Erythroblast (primary cell): ENCODE measurements around the gene PABPC1L.
A peak's percentile ranks its signal among the peaks of the same experiment; 100 is the strongest.

ENCODE experiments used
- DNase-seq, 2 experiments: peaks; one replicate each; lab custom pipeline; 2025; lab: John Stamatoyannopoulos, UW
- GATA1 ChIP-seq: IDR thresholded peaks from 2 replicates; pipeline ENCODE4 v1.6.1; 2011; ENCODE audit warnings: low read depth, mild to moderate bottlenecking, control low read depth, low read length, moderate library complexity
- POLR2A ChIP-seq: IDR thresholded peaks from 2 replicates; pipeline ENCODE4 v1.6.1; 2011; ENCODE audit warnings: mild to moderate bottlenecking, low read length

Gene PABPC1L

DNA sequence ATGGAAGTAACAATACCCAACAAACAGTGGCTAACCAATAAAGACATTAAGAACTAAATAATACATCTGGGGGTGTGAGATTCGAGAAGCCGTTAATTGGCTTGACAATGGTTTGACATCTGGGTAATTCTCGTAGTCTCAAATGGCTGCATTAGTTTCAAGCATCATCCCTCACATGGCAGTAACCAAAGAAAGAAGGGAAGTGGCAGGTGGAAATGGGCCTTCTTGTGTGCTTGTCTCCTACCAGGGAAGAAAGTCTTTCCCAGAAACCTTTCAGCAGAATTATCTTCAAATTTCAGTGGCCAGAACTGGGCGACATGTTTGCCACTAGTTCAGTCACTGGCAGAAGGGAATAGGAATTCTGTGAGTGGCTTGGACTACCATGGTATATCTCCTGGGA, 66.8 kb downstream of the PABPC1L start:
- TF ChIP-seq POLR2A (no peak), GATA1 (no peak)
- no peak for DNase-seq

DNA sequence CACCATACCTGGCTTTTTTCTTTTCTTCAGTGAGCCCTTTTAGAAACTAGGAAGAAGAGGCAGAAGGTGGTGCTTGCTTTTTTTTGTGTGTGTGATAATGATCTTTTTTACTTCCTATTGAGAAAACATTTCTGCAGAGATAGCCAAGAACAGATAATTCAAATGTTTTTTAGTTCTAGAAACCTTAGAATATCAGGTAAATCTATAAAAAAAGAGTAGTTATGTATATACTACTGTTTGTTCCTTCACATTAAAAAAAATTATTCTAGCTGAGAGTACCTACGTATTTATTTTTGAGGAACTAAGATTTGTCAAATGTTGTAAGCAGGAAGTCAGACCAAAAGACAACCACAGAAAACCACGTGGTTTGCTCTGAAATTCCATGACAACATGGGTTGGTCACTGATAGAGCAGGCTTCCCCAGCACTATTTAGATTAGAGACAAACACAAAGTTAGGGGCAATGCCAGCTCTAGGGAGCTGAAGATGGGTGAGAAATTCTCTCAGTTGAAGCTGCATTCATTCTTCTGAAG, 69.3 kb downstream of the PABPC1L start:
- peak; percentile 57 to 61 for DNase-seq
- TF ChIP-seq POLR2A (peak; percentile 43), GATA1 (no peak)

DNA sequence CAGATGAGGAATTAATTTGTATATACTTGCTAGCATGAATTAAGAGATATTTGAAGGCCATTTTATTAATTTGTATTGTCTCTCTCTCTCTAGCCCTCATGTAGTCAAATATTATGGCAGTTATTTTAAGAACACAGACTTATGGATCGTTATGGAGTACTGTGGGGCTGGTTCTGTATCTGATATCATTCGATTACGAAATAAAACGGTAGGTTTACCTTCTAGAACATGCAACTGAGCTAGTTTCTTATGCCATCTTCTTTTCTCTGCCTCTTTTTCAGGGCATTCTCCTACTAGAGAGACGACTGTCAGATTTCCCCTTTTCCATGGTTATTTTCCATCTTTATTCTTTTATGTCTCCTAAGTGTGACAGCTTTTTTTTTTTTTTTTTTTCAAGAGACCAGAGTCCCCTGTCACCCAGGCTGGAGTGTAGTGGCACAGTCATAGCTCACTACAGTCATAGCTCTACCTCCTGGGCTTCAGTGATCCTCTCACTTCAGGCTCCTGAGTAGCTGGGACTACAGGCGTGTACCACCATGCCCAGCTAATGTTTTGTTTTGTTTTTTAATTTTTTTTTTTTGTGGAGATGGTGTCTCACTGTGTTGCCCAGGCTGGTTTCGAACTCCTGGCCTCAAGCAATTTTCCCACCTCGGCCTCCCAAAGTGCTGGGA, 72.0 kb downstream of the PABPC1L start:
- DNase-seq = no peak

DNA sequence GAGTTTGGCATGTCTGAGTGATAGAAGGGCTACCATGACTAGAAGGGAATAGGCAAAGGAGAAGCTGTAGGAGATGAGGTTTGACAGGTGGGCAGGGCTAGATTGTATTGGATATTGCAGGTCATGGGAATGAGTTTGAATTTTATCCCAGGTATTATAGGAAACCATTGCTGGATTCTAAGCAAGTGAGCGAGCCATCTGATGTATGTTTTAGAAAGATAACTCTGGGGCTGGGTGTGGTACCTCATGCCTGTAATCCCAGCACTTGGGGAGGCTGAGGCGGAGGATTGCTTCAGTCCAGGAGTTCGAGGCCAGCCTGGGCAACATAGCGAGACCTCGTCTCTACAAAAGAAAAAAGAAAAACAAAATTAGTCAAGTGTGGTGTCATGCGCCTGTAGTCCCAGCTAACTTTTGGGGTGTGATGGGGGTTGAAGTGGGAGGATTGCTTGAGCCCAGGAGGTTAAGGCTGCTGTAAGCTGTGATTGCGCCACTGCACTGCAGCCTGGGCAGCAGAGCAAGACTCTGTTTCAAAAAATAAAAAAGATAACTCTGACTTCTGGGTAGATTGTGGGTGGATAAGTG, 73.3 kb downstream of the PABPC1L start:
- DNase-seq = peak; percentile 56 to 61
- TF ChIP-seq GATA1 (no peak), POLR2A (no peak)

More for the DNA sequence above, 72.0 kb downstream of the PABPC1L start:
- TF ChIP-seq GATA1 = no peak
- TF ChIP-seq POLR2A = no peak

DNA sequence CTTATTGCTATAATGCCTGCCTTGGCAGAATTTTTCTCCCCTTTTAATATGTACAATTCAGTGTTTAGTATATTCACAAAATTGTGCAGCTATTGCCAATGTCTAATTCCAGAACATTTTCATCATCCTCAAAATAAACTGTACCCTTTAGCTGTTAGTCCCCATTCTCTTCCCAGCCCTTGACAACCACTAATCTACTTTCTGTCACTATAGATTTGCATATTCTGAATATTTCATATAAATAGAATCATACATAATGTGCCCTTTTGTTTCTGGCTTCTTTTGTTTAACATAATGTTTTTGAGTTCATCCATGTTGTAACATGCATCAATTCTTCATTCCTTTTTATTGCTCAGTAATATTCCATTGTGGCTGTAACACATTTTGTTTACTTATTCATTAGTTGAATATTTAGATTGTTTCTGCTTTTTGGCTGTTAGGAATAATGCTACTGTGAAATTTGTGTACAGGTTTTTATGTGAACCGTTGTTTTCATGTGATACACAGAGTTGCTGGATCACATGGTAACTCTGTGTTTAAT, 78.8 kb downstream of the PABPC1L start:
- no peak for TF ChIP-seq GATA1
- TF ChIP-seq POLR2A = no peak

More for the DNA sequence above, 78.8 kb downstream of the PABPC1L start:
- DNase-seq = no peak
